Esophagus muscularis mucosa (tissue), 4 donors: Measurements from ENCODE around the gene ZNF219.

ENCODE experiments used
- CTCF ChIP-seq, 3 experiments: fragments of 200-600 bp in 2 of 3; fragments of 450-650 bp in 1 of 3; sonication (generic) in 2 of 3; IDR thresholded peaks; one replicate each; pipeline ENCODE4 v1.5.1; 2017 to 2019; ENCODE audit warnings: antibody characterized with exemption in 3 of 3, mild to moderate bottlenecking in 2 of 3, moderate library complexity in 1 of 3
- EP300 ChIP-seq: sonication (generic); formaldehyde crosslinking; IDR thresholded peaks from one replicate; pipeline ENCODE4 v1.6.1; 2017; ENCODE audit warnings: antibody characterized with exemption
- POLR2A ChIP-seq: fragments of 450-650 bp; IDR thresholded peaks from one replicate; pipeline ENCODE4 v1.6.1; 2017; ENCODE audit warnings: antibody characterized with exemption, moderate library complexity, mild to moderate bottlenecking, low read depth
- POLR2AphosphoS5 ChIP-seq, 2 donors: sonication (generic); formaldehyde crosslinking; IDR thresholded peaks; one replicate each; pipeline ENCODE4 v1.6.1; 2017; ENCODE audit warnings: antibody characterized with exemption in 2 of 2

GRCh38 chr14:21133901-21134300, 35.4 kb upstream of the ZNF219 start:
- TF ChIP-seq CTCF (IDR thresholded peaks at IDR 0.05) (no peak), POLR2A (no peak), EP300 (no peak), POLR2AphosphoS5 (IDR thresholded peaks at IDR 0.05) (no peak)
